ENCODE measurements around the gene NT5C1A. TPM values are rescaled to one million over a fixed set of nuclear protein-coding genes. Genes with fewer than 3 reads are reported as not detected.

The NT5C1A gene
- total RNA-seq, 1 experiment from 2014 or later, result not detected

DNA sequence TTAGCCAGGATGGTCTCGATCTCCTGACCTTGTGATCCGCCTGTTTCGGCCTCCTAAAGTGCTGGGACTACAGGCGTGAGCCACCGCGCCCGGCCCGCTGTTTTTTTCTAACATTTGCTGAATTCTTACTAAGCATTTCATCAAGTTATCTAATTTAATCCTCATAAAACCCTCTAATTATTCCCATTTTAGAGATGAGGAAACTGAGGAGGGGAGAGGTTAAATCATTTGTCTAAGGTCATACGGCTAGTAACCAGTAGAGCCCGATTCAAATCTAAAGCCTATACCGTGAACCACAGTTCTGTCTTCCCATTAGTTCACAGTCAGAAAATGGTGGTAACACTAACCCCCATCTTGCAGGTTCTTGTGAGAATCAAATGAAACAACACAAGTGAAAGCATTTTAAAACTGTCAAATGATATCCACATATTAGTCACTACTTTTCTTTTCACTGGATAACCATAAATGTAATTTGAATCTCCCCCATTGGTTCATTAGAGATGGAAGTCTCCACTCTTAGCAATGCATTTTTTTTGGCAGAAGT lies 43.0 kb downstream of the NT5C1A start:
- Histone ChIP-seq H3K4me1 (ENCODE audit: insufficient read depth, low read length) (peaks cover 3% of the 10 kb centered on the region; the same call in 1 of the 2 replicates), H3K23ac (ENCODE audit: insufficient read length, low read depth, low read length) (no peak overlapping the region), H3T11ph (ENCODE audit: low read length) (no peak overlapping the region), H2BK15ac (ENCODE audit: low read depth, low read length) (no peak overlapping the region), H2AK5ac (ENCODE audit: insufficient read length, low read length) (no peak overlapping the region), H4K91ac (ENCODE audit: insufficient read length, low read depth, low read length) (no peak overlapping the region), H2BK120ac (ENCODE audit: low read depth, low read length, poor library complexity, severe bottlenecking) (no peak overlapping the region), H2AFZ (ENCODE audit: low read length) (no peak overlapping the region), H3K27me3 (ENCODE audit: insufficient read depth, low read length) (peaks cover 3% of the 10 kb centered on the region; the same call in 1 of the 2 replicates), H3K18ac (ENCODE audit: insufficient read length, low read depth, low read length) (no peak overlapping the region), H3K4ac (ENCODE audit: low read depth, low read length) (no peak overlapping the region), H4K8ac (replicated peaks; ENCODE audit: insufficient read length, low read depth, low read length) (no peak overlapping the region), H3K14ac (ENCODE audit: insufficient read depth, low read length) (no peak overlapping the region), H2BK12ac (ENCODE audit: insufficient read length, low read depth, low read length) (no peak overlapping the region), H3K79me2 (ENCODE audit: insufficient read depth, low read length) (no peaks in the 10 kb centered on the region), H4K20me1 (ENCODE audit: control insufficient read depth, insufficient read depth, insufficient read length) (no peaks in the 10 kb centered on the region), H2BK20ac (ENCODE audit: low read depth, low read length, poor library complexity, severe bottlenecking) (no peak overlapping the region), H2BK5ac (ENCODE audit: insufficient read length, low read length) (no peak overlapping the region), H3K27ac (ENCODE audit: insufficient read length, low read depth, low read length) (no peak overlapping the region), H3K9ac (ENCODE audit: extremely low read depth, insufficient read length, low read length) (no peak overlapping the region), H3K23me2 (ENCODE audit: insufficient read length, low read depth, low read length, poor library complexity, severe bottlenecking) (no peaks in the 10 kb centered on the region), H4K5ac (ENCODE audit: insufficient read length, low read depth, low read length) (no peak overlapping the region), H3K56ac (ENCODE audit: insufficient read length, low read depth, low read length) (no peak overlapping the region), H3K79me1 (ENCODE audit: insufficient read depth, low read depth, low read length, poor library complexity, severe bottlenecking) (no peaks in the 10 kb centered on the region), H3K9me3 (ENCODE audit: control insufficient read depth, low read depth, low read length) (no peaks in the 10 kb centered on the region), H3K4me2 (ENCODE audit: insufficient read depth, insufficient read length, low read length) (no peak overlapping the region)
- Mint-ChIP-seq H3K27me3 (ENCODE audit: low read depth) (peaks cover 92% of the 10 kb centered on the region), H3K4me3 (no peak overlapping the region), H3K36me3 (ENCODE audit: insufficient read depth in 1 of 3, low read depth in 3 of 3) (no peaks in the 10 kb centered on the region), H3K9me3 (no peaks in the 10 kb centered on the region), H3K4me1 (peaks cover 8% of the 10 kb centered on the region in 2 experiments), H3K27ac (no peak overlapping the region)
- WGBS (ENCODE audit: extremely low coverage, insufficient read length, low lambda C conversion rate), result no CpG with 5 or more reads among the region's 11 CpGs
- TF ChIP-seq, protein P1, sequence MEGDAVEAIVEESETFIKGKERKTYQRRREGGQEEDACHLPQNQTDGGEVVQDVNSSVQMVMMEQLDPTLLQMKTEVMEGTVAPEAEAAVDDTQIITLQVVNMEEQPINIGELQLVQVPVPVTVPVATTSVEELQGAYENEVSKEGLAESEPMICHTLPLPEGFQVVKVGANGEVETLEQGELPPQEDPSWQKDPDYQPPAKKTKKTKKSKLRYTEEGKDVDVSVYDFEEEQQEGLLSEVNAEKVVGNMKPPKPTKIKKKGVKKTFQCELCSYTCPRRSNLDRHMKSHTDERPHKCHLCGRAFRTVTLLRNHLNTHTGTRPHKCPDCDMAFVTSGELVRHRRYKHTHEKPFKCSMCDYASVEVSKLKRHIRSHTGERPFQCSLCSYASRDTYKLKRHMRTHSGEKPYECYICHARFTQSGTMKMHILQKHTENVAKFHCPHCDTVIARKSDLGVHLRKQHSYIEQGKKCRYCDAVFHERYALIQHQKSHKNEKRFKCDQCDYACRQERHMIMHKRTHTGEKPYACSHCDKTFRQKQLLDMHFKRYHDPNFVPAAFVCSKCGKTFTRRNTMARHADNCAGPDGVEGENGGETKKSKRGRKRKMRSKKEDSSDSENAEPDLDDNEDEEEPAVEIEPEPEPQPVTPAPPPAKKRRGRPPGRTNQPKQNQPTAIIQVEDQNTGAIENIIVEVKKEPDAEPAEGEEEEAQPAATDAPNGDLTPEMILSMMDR (conservative IDR thresholded peaks at IDR 0.05), result no peak
- DNase-seq, result no peak
